ENCODE data around the gene SYCE1L. TPM values are rescaled to one million over a fixed set of nuclear protein-coding genes. Genes with fewer than 3 reads are reported as not detected.

The SYCE1L gene
- total RNA-seq, 1 donor from 2014 or later: 2.5 TPM

GRCh38 chr16:77191259-77191969, 7.8 kb upstream of the SYCE1L start:
- peaks cover 7% of the 10 kb centered on the region for H3K27me3 Mint-ChIP-seq (ENCODE audit: unreplicated experiment)
- DNase-seq (ENCODE audit: low spot score): no peak
- H3K27ac Mint-ChIP-seq (ENCODE audit: unreplicated experiment): peak overlapping the region; percentile 95
- peaks cover 21% of the 10 kb centered on the region for H3K4me1 Mint-ChIP-seq (ENCODE audit: unreplicated experiment)
- H3K4me3 Mint-ChIP-seq (ENCODE audit: unreplicated experiment): peak overlapping the region; percentile 94
- no peak for TF ChIP-seq CTCF (IDR thresholded peaks at IDR 0.05; ENCODE audit: unreplicated experiment)
- H3K9me3 Mint-ChIP-seq (ENCODE audit: unreplicated experiment): no peaks in the 10 kb centered on the region
- H3K36me3 Mint-ChIP-seq (ENCODE audit: low read depth, unreplicated experiment): peaks cover 26% of the 10 kb centered on the region

- Mint-ChIP-seq H3K4me3 (ENCODE audit: unreplicated experiment) (no peak overlapping the region), H3K27me3 (ENCODE audit: unreplicated experiment) (peaks cover 7% of the 10 kb centered on the region), H3K9me3 (ENCODE audit: unreplicated experiment) (no peaks in the 10 kb centered on the region), H3K36me3 (ENCODE audit: low read depth, unreplicated experiment) (peaks cover 37% of the 10 kb centered on the region), H3K4me1 (ENCODE audit: unreplicated experiment) (peaks cover 21% of the 10 kb centered on the region), H3K27ac (ENCODE audit: unreplicated experiment) (no peak overlapping the region)
- TF ChIP-seq CTCF (IDR thresholded peaks at IDR 0.05; ENCODE audit: unreplicated experiment): no peak
- DNase-seq (ENCODE audit: low spot score): no peak
These were observed 5.8 kb upstream of the SYCE1L start for GRCh38 chr16:77193377-77193776.

- Mint-ChIP-seq H3K36me3 (ENCODE audit: low read depth, unreplicated experiment) (peaks cover 42% of the 10 kb centered on the region), H3K4me3 (ENCODE audit: unreplicated experiment) (no peak overlapping the region)
These were observed 4.6 kb upstream of the SYCE1L start for GRCh38 chr16:77194295-77195231.

GRCh38 chr16:77195411-77195810, 3.8 kb upstream of the SYCE1L start:
- Mint-ChIP-seq H3K27ac (ENCODE audit: unreplicated experiment) (no peak overlapping the region), H3K27me3 (ENCODE audit: unreplicated experiment) (peaks cover 7% of the 10 kb centered on the region), H3K9me3 (ENCODE audit: unreplicated experiment) (no peaks in the 10 kb centered on the region), H3K36me3 (ENCODE audit: low read depth, unreplicated experiment) (peaks cover 42% of the 10 kb centered on the region), H3K4me1 (ENCODE audit: unreplicated experiment) (peaks cover 21% of the 10 kb centered on the region), H3K4me3 (ENCODE audit: unreplicated experiment) (no peak overlapping the region)
- TF ChIP-seq CTCF (IDR thresholded peaks at IDR 0.05; ENCODE audit: unreplicated experiment): no peak
- DNase-seq (ENCODE audit: low spot score): no peak

More at GRCh38 chr16:77194295-77195231, 4.6 kb upstream of the SYCE1L start:
- no peak for DNase-seq (ENCODE audit: low spot score)
- H3K4me1 Mint-ChIP-seq (ENCODE audit: unreplicated experiment): peaks cover 21% of the 10 kb centered on the region
- no peak overlapping the region for H3K27ac Mint-ChIP-seq (ENCODE audit: unreplicated experiment)
- H3K9me3 Mint-ChIP-seq (ENCODE audit: unreplicated experiment): no peaks in the 10 kb centered on the region
- no peak for TF ChIP-seq CTCF (IDR thresholded peaks at IDR 0.05; ENCODE audit: unreplicated experiment)
- peaks cover 7% of the 10 kb centered on the region for H3K27me3 Mint-ChIP-seq (ENCODE audit: unreplicated experiment)
